GM12875 (cell line): ENCODE data around the gene RFPL1.
A peak's percentile ranks its signal among the peaks of the same experiment; 100 is the strongest.
"Not testable (repeated sequence)": the region's sequence is repeated elsewhere in the genome, so short reads cannot be mapped to it uniquely, and the experiment has no call there.

Experiments
- H3K4me3 ChIP-seq: one replicate; pipeline ENCODE4 v1.5.1; 2011; ENCODE audit warnings: low read depth, low read length, control low read depth
- CTCF ChIP-seq: IDR thresholded peaks from 2 replicates; pipeline ENCODE4 v1.5.1; 2011; ENCODE audit warnings: low read depth, mild to moderate bottlenecking, control low read depth, inconsistent platforms, low read length, moderate library complexity, borderline replicate concordance; ENCODE audit not compliant: insufficient read depth

Gene RFPL1

GRCh38 chr22:29397791-29398190 is 40.6 kb upstream of the RFPL1 start:
- H3K4me3 ChIP-seq: no peak overlapping the region
- no peak for TF ChIP-seq CTCF

GRCh38 chr22:29400576-29400975 is 37.8 kb upstream of the RFPL1 start:
- no peak for TF ChIP-seq CTCF
- H3K4me3 ChIP-seq: no peak overlapping the region

GRCh38 chr22:29401538-29401937 is 36.8 kb upstream of the RFPL1 start:
- not testable (repeated sequence) for H3K4me3 ChIP-seq

GRCh38 chr22:29408940-29409339 is 29.4 kb upstream of the RFPL1 start:
- no peak overlapping the region for H3K4me3 ChIP-seq
- TF ChIP-seq CTCF: no peak

- not testable (repeated sequence) for H3K4me3 ChIP-seq
These were observed 26.7 kb upstream of the RFPL1 start for GRCh38 chr22:29411569-29412211.

- peak; percentile 57; the same call in 1 of the 2 replicates for TF ChIP-seq CTCF
- not testable (repeated sequence) for H3K4me3 ChIP-seq
These were observed 25.6 kb upstream of the RFPL1 start for GRCh38 chr22:29412772-29413171.

- H3K4me3 ChIP-seq: peak overlapping the region; percentile 33
These were observed 23.3 kb upstream of the RFPL1 start for GRCh38 chr22:29414951-29415591.

- H3K4me3 ChIP-seq: not testable (repeated sequence)
These were observed 19.7 kb upstream of the RFPL1 start for GRCh38 chr22:29418704-29419103.

- H3K4me3 ChIP-seq: no peak overlapping the region
- TF ChIP-seq CTCF: no peak
These were observed 11.9 kb upstream of the RFPL1 start for GRCh38 chr22:29426476-29426875.
